ENCODE measurements around the gene YTHDC1.

DNA sequence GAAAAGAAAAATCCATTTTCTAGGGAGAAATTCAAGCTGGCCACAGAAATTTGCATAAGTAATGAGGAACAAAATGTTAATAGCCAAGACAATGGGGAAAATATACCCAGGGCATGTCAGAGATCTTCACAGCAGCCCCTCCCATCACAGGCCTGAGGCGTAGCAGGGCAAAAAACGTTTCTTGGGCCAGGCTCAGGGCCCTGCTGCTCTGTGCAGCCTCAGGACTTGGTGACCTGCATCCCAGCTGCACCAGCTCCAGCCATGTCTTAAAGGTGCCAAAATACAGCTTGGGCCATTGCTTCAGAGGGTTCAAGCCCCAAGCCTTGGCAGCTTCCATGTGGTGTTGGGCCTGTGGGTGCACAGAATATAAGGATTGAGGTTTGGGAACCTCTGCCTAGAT is 72.3 kb downstream of the YTHDC1 start:
- TF ChIP-seq MYC (IDR thresholded peaks at IDR 0.05; ENCODE audit: borderline replicate concordance, low read length), result no peak
- TF ChIP-seq, protein P1, sequence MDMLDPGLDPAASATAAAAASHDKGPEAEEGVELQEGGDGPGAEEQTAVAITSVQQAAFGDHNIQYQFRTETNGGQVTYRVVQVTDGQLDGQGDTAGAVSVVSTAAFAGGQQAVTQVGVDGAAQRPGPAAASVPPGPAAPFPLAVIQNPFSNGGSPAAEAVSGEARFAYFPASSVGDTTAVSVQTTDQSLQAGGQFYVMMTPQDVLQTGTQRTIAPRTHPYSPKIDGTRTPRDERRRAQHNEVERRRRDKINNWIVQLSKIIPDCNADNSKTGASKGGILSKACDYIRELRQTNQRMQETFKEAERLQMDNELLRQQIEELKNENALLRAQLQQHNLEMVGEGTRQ (IDR thresholded peaks at IDR 0.05), result no peak
- no peak for TF ChIP-seq POLR2A (IDR thresholded peaks at IDR 0.05; ENCODE audit: low read length)
- no peak for TF ChIP-seq CTCF (IDR thresholded peaks at IDR 0.05)
- TF ChIP-seq SMC3 (IDR thresholded peaks at IDR 0.05), result no peak
- TF ChIP-seq FOSL2 (IDR thresholded peaks at IDR 0.05), result no peak
- TF ChIP-seq FOSL2 (CRISPR knock-in tag; IDR thresholded peaks at IDR 0.05), result no peak
- TF ChIP-seq ZFP36 (IDR thresholded peaks at IDR 0.05; ENCODE audit: borderline replicate concordance, partially characterized antibody), result no peak
- TF ChIP-seq REST (IDR thresholded peaks at IDR 0.05), result no peak
